Measurements from ENCODE around the gene PHC1.
"Not testable (repeated sequence)": the region's sequence is repeated elsewhere in the genome, so short reads cannot be mapped to it uniquely, and the experiment has no call there.

Gene PHC1

GRCh38 chr12:8911606-8912268, 2.6 kb upstream of the PHC1 start:
- DNase-seq, result no peak

- DNase-seq, result peak; percentile 6
These were observed 1.4 kb upstream of the PHC1 start for GRCh38 chr12:8912914-8913313.

- DNase-seq, result no peak
These were observed 642 bp upstream of the PHC1 start for GRCh38 chr12:8913702-8914032.

DNA sequence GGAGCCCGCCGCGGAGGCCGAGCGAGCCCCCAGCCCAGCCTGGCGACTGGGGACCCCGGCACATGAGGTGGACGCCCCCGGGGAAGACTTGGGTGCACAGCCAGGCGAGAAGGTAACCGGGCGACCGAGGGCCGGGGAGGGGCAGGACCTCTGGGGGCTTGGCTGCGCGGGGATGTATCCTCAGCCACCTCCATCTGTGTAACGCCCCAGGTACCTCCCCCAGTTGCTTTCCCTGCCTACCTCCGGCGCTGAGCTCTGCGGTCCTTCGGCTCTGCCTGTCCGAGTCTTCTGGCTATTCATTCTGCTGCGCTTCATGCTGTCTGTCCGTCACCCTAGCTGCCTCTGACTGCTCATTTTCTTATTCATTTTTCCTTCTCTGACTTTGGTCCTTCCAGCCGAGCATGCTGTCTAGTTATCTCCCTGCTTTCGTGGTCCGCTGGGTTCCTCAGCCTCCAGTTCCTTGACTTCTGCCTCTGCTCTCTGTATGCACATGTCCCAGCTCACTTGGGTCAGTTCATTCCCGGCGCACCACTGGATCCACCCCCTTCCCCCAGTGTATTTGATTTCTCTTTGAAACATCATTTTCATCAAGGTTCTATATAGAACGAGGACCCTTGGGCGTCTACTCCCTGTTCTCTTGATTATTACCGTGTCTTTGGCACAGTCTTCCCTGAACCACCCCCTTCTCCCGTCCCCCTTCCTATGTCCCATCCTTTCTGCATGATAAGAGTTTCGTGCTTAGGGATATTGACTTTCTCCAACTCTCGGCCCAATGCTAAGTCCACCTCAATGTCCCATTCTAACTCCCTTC, 612 bp downstream of the PHC1 start:
- peak; percentile 58 for DNase-seq

DNA sequence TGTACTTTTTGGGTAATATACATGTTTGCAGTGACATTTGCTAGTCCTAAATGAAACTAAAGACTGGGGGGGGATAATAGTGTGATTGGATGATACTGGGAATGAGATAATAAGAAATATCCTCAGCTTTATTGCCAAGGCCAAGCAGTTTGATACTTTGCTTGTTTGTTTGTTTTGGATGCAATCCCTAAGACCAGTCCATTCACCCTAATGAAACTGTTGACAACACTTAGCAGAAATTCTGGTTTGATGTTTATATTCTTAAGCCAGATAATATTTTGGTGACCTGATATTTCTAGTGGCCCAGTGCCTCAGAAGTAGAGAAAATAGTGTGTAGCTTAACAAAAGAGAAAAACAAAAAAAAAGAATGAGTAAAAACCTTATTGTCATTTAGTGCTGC, 1.8 kb downstream of the PHC1 start:
- DNase-seq, result no peak

DNA sequence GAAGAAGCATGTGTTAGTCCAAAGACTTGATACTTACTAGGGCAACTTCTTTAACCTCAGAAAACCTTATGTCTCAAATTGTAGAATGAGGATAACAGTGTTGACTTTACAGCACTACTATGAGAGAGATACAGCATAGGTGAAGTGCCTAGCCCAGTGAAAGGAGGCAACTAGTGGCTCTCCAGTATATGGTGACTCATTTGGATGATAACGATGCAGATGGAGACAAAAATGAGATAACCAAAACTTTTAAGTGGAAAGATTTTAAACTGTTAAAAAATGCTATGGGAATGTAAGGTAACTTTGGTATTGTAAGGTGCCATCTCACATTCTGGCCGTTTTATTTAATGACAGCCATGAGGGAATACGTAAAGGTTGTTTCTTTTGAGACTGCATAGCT, 2.7 kb downstream of the PHC1 start:
- no peak for DNase-seq

DNA sequence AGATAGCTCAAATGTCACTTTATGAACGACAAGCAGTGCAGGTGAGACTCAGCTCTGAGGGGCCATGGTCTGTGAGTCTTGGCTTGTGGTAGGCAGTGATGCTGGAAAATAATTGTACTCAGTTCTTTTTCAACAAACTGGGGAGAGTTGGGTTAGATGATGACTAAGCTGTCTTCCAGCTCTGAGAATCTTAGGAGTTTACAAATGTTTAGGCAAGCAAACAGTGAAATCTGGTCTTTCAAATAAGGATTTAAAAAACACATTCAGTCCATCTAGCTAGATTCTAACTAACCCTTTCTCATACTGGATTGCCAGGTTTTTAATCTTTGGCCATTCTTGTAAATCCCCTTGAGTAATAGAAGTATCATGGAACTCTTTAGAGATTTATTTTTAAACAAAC, 3.4 kb downstream of the PHC1 start:
- no peak for DNase-seq

GRCh38 chr12:8919643-8920042, 5.3 kb downstream of the PHC1 start:
- DNase-seq, result not testable (repeated sequence)

- no peak for DNase-seq
These were observed 8.2 kb downstream of the PHC1 start for GRCh38 chr12:8922544-8922943.

DNA sequence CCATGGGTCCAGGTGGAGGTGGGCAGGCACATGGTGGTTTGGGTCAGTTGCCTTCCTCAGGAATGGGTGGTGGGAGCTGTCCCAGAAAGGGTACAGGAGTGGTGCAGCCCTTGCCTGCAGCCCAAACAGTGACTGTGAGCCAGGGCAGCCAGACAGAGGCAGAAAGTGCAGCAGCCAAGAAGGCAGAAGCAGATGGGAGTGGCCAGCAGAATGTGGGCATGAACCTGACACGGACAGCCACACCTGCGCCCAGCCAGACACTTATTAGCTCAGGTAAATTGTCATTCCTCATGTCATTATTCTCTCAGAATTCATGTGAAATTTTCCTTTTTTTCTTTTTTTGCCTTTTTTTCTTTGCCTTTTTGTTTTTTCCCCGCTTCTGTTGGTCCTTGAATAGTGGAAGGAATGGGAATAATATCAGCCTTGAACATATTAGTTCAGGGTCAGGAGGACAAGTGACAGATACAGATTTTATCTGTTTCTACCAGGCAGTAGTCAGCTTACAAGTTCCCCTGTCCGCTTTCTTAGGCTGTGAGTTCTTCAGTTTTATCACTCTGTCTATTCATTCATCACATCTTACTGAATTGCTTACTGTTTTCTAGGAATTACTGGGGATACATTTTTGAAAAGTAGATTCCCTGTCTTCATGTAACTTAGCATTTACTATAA, 16.5 kb downstream of the PHC1 start:
- DNase-seq, result not testable (repeated sequence)

GRCh38 chr12:8932464-8932863, 18.2 kb downstream of the PHC1 start:
- not testable (repeated sequence) for DNase-seq

GRCh38 chr12:8934080-8934479, 19.8 kb downstream of the PHC1 start:
- DNase-seq, result not testable (repeated sequence)

- no peak for DNase-seq
These were observed 22.4 kb downstream of the PHC1 start for GRCh38 chr12:8936735-8937134.

DNA sequence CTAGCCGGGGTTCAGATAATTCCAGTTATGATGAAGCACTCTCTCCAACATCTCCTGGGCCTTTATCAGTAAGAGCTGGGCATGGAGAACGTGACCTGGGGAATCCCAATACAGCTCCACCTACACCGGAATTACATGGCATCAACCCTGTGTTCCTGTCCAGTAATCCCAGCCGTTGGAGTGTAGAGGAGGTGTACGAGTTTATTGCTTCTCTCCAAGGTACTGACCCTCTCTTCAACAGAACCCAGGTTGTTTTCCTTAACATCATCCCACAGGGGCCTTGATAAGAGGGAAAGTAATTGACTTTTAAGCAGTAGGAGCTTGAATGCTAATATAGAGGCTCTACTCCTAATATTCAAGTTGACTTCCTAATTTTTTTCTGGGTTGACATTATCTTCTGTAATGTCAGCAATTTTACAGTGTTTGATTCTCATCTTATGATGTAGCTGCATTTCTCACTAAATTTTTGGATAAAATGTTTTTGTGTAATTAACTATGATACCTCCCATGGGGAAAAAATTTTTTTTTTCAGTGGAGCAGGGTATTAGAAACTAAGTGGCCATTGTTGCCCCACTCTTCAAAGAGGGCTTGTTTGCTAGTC, 23.6 kb downstream of the PHC1 start:
- DNase-seq, result not testable (repeated sequence)

- DNase-seq, result no peak
These were observed 27.6 kb downstream of the PHC1 start for GRCh38 chr12:8941691-8942478.

GRCh38 chr12:8943565-8944186, 29.4 kb downstream of the PHC1 start:
- DNase-seq, result no peak

DNA sequence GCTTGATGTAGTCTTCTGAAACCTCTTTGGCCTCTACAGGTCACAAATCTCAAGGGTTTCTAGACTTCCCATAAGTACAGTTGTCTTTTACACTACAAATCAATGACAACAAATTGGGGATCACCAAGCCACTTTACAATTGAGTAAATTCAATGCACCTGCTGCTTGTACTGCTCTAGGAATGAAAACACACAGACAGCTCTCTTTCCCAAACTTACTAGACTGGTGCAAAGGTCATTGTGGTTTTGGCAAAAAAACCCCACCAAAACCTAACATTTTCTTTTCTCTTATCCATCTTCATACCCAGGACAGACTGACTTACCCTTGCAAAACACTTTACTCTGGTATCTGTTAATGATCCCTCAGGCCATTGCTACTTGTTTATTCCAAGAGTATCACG, 32.4 kb downstream of the PHC1 start:
- DNase-seq, result no peak

DNA sequence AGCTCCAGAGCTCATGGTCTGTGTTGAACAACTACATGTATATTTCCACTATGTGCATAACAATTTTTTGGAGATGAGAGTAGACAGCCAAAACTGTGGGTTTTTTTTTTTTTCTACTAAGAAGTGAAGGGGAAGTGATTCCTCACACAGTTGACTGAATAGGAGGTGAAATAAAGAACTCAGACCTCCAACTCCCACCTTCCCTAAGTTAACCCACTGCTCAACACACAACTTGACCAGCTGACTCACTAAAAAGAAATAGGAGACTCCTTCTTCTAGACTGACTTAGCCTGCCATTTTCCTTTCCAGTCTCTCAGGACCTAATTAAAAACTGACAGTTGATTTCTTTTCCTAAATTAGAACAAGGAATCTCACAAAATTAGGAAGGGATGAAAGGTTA, 33.4 kb downstream of the PHC1 start:
- DNase-seq, result no peak

DNA sequence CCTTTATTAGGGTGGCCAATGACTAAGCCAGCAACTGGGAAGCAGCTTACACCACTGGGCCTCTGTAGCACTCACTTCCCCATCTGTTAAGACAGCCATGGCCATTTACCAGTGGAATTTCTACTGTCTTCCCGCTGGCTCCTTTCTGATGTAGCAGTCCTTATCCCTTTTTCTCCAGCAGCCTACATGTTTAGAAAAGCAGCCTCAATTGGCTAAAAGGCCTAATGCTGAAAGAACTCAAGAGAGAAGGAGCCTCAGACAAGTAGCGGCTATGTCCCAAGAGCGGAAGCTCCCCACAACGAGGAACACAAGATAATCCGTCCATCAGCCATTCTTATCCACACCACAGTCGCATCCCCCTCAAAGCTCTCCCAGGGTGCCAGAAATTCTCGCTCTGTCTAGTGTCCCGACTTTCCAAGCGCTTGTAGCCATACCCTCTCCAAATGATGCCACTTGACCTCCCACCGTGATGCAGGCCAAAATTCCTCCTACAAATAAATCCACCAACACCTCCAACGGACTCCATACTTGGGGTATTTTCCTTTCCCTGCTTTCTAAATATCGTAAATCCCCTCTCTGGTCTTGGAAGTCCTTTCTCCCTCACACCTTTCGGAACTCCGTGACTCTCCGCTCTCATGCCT, 34.5 kb downstream of the PHC1 start:
- DNase-seq, result no peak

- DNase-seq, result peak; percentile 84
These were observed 35.3 kb downstream of the PHC1 start, which contains the start of gene M6PR for GRCh38 chr12:8949342-8950220. M6PR (minus strand) TSS chr12:8949645; CDS start chr12:8946404, 3,241 bp downstream.

DNA sequence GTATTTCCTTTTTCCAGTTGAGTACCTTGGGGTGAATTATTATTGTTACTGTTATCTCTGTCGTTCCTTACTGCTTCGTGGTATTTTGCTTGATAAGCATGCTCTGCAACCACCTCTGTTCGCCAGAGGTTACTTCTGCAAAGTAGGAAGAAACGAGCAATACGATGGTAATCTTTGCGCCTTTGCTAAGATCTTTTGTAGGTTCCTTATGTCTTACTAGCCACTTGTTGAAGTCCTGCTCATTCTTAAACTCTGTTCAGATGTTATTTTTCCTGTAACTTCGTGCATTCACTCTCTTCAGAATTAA, 35.9 kb downstream of the PHC1 start:
- DNase-seq, result no peak
